ENCODE measurements around the gene SPATA13. TPM values are rescaled to one million over a fixed set of nuclear protein-coding genes. Genes with fewer than 3 reads are reported as not detected.

The SPATA13 gene
- total and polyA plus RNA-seq, 10 of the 15 experiments (the other 5 are each of a cell fraction or from before 2014, with no cell fraction given) = 2.4 to 11.1 (median 10.2) TPM

GRCh38 chr13:24161010-24161775 lies 673 bp downstream of the SPATA13 start:
- Histone ChIP-seq H3K4me2 (ENCODE audit: control insufficient read depth, insufficient read depth) (peak overlapping the region; percentile 86), H3K9ac (ENCODE audit: control insufficient read depth, insufficient read depth, low read length) (no peak overlapping the region; the same call in 1 of the 2 replicates), H3K4me1 (ENCODE audit: control insufficient read depth, insufficient read depth, low read length) (no peaks in the 10 kb centered on the region; the same call in 1 of the 2 replicates), H3K9me3 (replicated peaks; ENCODE audit: control insufficient read depth, insufficient read depth, low read length) (no peaks in the 10 kb centered on the region), H3K4me3 (peak overlapping the region; percentile 71), H3K79me2 (ENCODE audit: control insufficient read depth, insufficient read depth, low read length) (no peaks in the 10 kb centered on the region), H4K20me1 (ENCODE audit: control insufficient read depth, insufficient read depth) (no peaks in the 10 kb centered on the region), H3K36me3 (ENCODE audit: control insufficient read depth in 2 of 2, insufficient read depth in 2 of 2, low read length in 1 of 2) (no peaks in the 10 kb centered on the region), H3K27ac (ENCODE audit: control insufficient read depth, insufficient read depth) (no peak overlapping the region), H3K27me3 (replicated peaks in 1 of 2; ENCODE audit: control insufficient read depth in 2 of 2, insufficient read depth in 2 of 2, low read length in 1 of 2) (peaks cover 0 to 16% of the 10 kb centered on the region in 2 experiments; a peak in 2 of 4 replicates), H2AFZ (ENCODE audit: control insufficient read depth, low read depth, low read length) (peak overlapping the region; percentile 20)
- CTCF ChIA-PET = interaction anchor here (0.6 kb wide), 1 partner anchor 16 kb away, joined by 3 read pairs; no protein-coding TSS in a partner anchor
- intact Hi-C loops (cut with micrococcal nuclease; ENCODE audit: unreplicated experiment) (no loop called here), in situ Hi-C loops (cut with MboI) (no loop called here)
- TF ChIP-seq GATAD2B (conservative IDR thresholded peaks at IDR 0.05; ENCODE audit: low read depth) (no peak), ZBTB4 (CRISPR knock-in tag; IDR thresholded peaks at IDR 0.05) (no peak), RELA (IDR thresholded peaks at IDR 0.05; ENCODE audit: borderline replicate concordance, partially characterized antibody) (no peak), IKZF1 (conservative IDR thresholded peaks at IDR 0.05) (0 out of 2 replicates have a peak, but pooled peaks have one; percentile 14), TAF1 (IDR thresholded peaks at IDR 0.05; ENCODE audit: borderline replicate concordance, low read depth, low read length) (no peak), HDAC6 (IDR thresholded peaks at IDR 0.05; ENCODE audit: unreplicated experiment) (peak; percentile 77), MTA3 (IDR thresholded peaks at IDR 0.05; ENCODE audit: borderline replicate concordance, low read length) (no peak), ELK1 (IDR thresholded peaks at IDR 0.05; ENCODE audit: low read depth, low read length) (no peak)
- DNase-seq (ENCODE audit: low read depth, low spot score) (no peak), ATAC-seq (peak; percentile 70), FAIRE-seq (no peak)
- RAD21 ChIA-PET (ENCODE audit: unreplicated experiment) = interaction anchor here (1.0 kb wide), 1 partner anchor 68 kb away, joined by 4 read pairs; no protein-coding TSS in a partner anchor
- SMC1A ChIA-PET (ENCODE audit: uncharacterized antibody, unreplicated experiment) = interaction anchor here (0.8 to 1.5 kb wide), 2 partner anchors 40 to 273 kb away, joined by 3 to 4 read pairs; no protein-coding TSS in a partner anchor
- POLR2A ChIA-PET = interaction anchor here (0.6 kb wide), 1 partner anchor 116 kb away, joined by 3 read pairs; no protein-coding TSS in a partner anchor
- WGBS (ENCODE audit: insufficient coverage, insufficient replicate concordance, low lambda C conversion rate, missing lambda C conversion rate) = 2% methylated on average over 43 of the region's 43 CpGs
- no TSS peak for BruUV-seq (replicated peaks)

All from GM12878 (cell line).